CD4-positive, alpha-beta memory T cell (primary cell): Measurements from ENCODE around the gene LILRA2. TPM values are rescaled to one million over a fixed set of nuclear protein-coding genes. Genes with fewer than 3 reads are reported as not detected.

Experiments used
- CTCF ChIA-PET: fragments of 350-600 bp; sonication (Branson Sonifier 250); formaldehyde crosslinking; loops from one replicate; lab custom pipeline; 2021; ENCODE audit warnings: inconsistent platforms; ENCODE audit not compliant: partially characterized antibody; lab: Charles Lee
- POLR2A ChIA-PET: fragments of 350-600 bp; sonication (Branson Sonifier 250); formaldehyde crosslinking; loops from one replicate; lab custom pipeline; 2021; ENCODE audit not compliant: partially characterized antibody; lab: Charles Lee
- DNase-seq, 5 donors: peaks; one replicate each; pipeline versions ENCODE4 v3.0.0 to v3.0.0-alpha.2; 2020 to 2022; ENCODE audit warnings: mixed read lengths in 1 of 5
- H3K27ac ChIP-seq: one replicate; pipeline ENCODE4 v1.7.0; 2013; ENCODE audit warnings: low read depth, low read length
- H3K27me3 ChIP-seq: 2 replicates; pipeline ENCODE4 v1.7.0; 2013; ENCODE audit warnings: mild to moderate bottlenecking, low read length, moderate library complexity; ENCODE audit not compliant: insufficient read depth
- H3K36me3 ChIP-seq: 2 replicates; pipeline ENCODE4 v1.7.0; 2013; ENCODE audit warnings: mild to moderate bottlenecking, low read length, moderate library complexity; ENCODE audit not compliant: insufficient read depth
- H3K4me1 ChIP-seq: 2 replicates; pipeline ENCODE4 v1.7.0; 2013; ENCODE audit warnings: mild to moderate bottlenecking, low read length, moderate library complexity; ENCODE audit not compliant: insufficient read depth
- H3K4me3 ChIP-seq, 2 donors: one replicate each; pipeline ENCODE4 v1.7.0; 2013; ENCODE audit warnings: low read length in 2 of 2, mild to moderate bottlenecking in 1 of 2
- H3K9me3 ChIP-seq, 2 donors: one replicate each; pipeline ENCODE4 v1.7.0; 2013; ENCODE audit warnings: low read length in 2 of 2, control low read depth in 1 of 2; ENCODE audit not compliant: control insufficient read depth in 1 of 2
- H3K27ac Mint-ChIP-seq, 7 donors: one replicate each; pipeline ENCODE4 v1.8.0; 2020 to 2021; ENCODE audit warnings: mixed read lengths in 7 of 7, mild to moderate bottlenecking in 6 of 7, inconsistent platforms in 3 of 7, moderate library complexity in 3 of 7
- H3K27me3 Mint-ChIP-seq, 2 donors: one replicate each; pipeline ENCODE4 v1.8.0; 2020 to 2021; ENCODE audit warnings: mixed read lengths in 2 of 2
- H3K36me3 Mint-ChIP-seq, 2 donors: one replicate each; pipeline ENCODE4 v1.8.0; 2020 to 2021; ENCODE audit warnings: mixed read lengths in 2 of 2, inconsistent platforms in 1 of 2, mild to moderate bottlenecking in 1 of 2
- H3K4me1 Mint-ChIP-seq, 4 donors: one replicate each; pipeline ENCODE4 v1.8.0; 2020 to 2021; ENCODE audit warnings: mixed read lengths in 4 of 4, mild to moderate bottlenecking in 1 of 4
- H3K4me3 Mint-ChIP-seq, 8 donors: one replicate each; pipeline ENCODE4 v1.8.0; 2020 to 2021; ENCODE audit warnings: mixed read lengths in 8 of 8, mild to moderate bottlenecking in 7 of 8, moderate library complexity in 6 of 8, inconsistent platforms in 3 of 8
- H3K9me3 Mint-ChIP-seq, 8 donors: one replicate each; pipeline ENCODE4 v1.8.0; 2020 to 2021; ENCODE audit warnings: mixed read lengths in 8 of 8, mild to moderate bottlenecking in 5 of 8, inconsistent platforms in 3 of 8, moderate library complexity in 1 of 8
- intact Hi-C: fragments of 100-400 bp; cut with micrococcal nuclease; formaldehyde crosslinking; loops from one replicate; pipeline ENCODE4 v1.15.1; 2023
- polyA plus RNA-seq, 2 donors: library from polyadenylated mRNA; unstranded; fragments of 300-500 nt; fragmentation: Illumina TruSeq; gene quantifications; one replicate each; pipeline ENCODE4 v1.2.3, GENCODE V29; 2021
- total RNA-seq, 2 experiments: library from RNA; stranded (reverse); gene quantifications; one replicate each; pipeline ENCODE4 v1.2.3, GENCODE V29; 2021

Gene LILRA2
- total and polyA plus RNA-seq, 4 experiments from 2014 or later: 0.35 to 0.47 TPM; not detected in 2

- ChIA-PET CTCF (no interaction called here), POLR2A (no interaction called here)
- Histone ChIP-seq H3K27me3 (no peaks in the 10 kb centered on the region), H3K36me3 (no peaks in the 10 kb centered on the region), H3K27ac (no peak overlapping the region), H3K9me3 (no peaks in the 10 kb centered on the region), H3K4me3 (no peak overlapping the region), H3K4me1 (peaks cover 5% of the 10 kb centered on the region)
- Mint-ChIP-seq H3K27me3 (peaks cover 15 to 16% of the 10 kb centered on the region in 2 donors), H3K27ac (no peak overlapping the region), H3K36me3 (no peaks in the 10 kb centered on the region), H3K4me3 (no peak overlapping the region), H3K4me1 (peaks cover 0 to 7% (median 5%) of the 10 kb centered on the region in 4 donors), H3K9me3 (peaks cover 0 to 5% (median 0%) of the 10 kb centered on the region in 8 donors)
- intact Hi-C loops: no loop called here
- no peak for DNase-seq
Measured at GRCh38 chr19:54552913-54553310, 20.7 kb upstream of the LILRA2 start.

- CTCF ChIA-PET: no interaction called here
- intact Hi-C loops: no loop called here
- Mint-ChIP-seq H3K27me3 (peaks cover 21 to 22% of the 10 kb centered on the region in 2 donors), H3K4me3 (no peak overlapping the region), H3K27ac (no peak overlapping the region), H3K4me1 (peaks cover 0 to 7% (median 5%) of the 10 kb centered on the region in 4 donors), H3K9me3 (peaks cover 0 to 5% (median 0%) of the 10 kb centered on the region in 8 donors), H3K36me3 (no peaks in the 10 kb centered on the region)
- no peak for DNase-seq
- Histone ChIP-seq H3K4me3 (no peak overlapping the region), H3K36me3 (no peaks in the 10 kb centered on the region), H3K27me3 (no peaks in the 10 kb centered on the region), H3K4me1 (peaks cover 5% of the 10 kb centered on the region), H3K27ac (no peak overlapping the region), H3K9me3 (no peaks in the 10 kb centered on the region)
- POLR2A ChIA-PET: no interaction called here
Measured at GRCh38 chr19:54554006-54554405, 19.6 kb upstream of the LILRA2 start.

- Mint-ChIP-seq H3K4me1 (peaks cover 0 to 7% (median 5%) of the 10 kb centered on the region in 4 donors), H3K27me3 (peaks cover 18 to 22% of the 10 kb centered on the region in 2 donors), H3K36me3 (no peaks in the 10 kb centered on the region), H3K9me3 (peaks cover 0 to 5% (median 0%) of the 10 kb centered on the region in 8 donors), H3K4me3 (no peak overlapping the region), H3K27ac (no peak overlapping the region)
- no peak for DNase-seq
- H3K4me1 ChIP-seq: peaks cover 5% of the 10 kb centered on the region
- intact Hi-C loops: no loop called here
- H3K9me3 ChIP-seq: no peaks in the 10 kb centered on the region
- ChIA-PET CTCF (no interaction called here), POLR2A (no interaction called here)
- H3K27me3 ChIP-seq: no peaks in the 10 kb centered on the region
- no peak overlapping the region for H3K27ac ChIP-seq
- no peak overlapping the region for H3K4me3 ChIP-seq
- no peaks in the 10 kb centered on the region for H3K36me3 ChIP-seq
Measured at GRCh38 chr19:54554896-54555295, 18.7 kb upstream of the LILRA2 start.

GRCh38 chr19:54556194-54556593, 17.4 kb upstream of the LILRA2 start:
- Histone ChIP-seq H3K36me3 (no peaks in the 10 kb centered on the region), H3K9me3 (no peaks in the 10 kb centered on the region), H3K4me1 (peaks cover 5% of the 10 kb centered on the region), H3K27ac (no peak overlapping the region), H3K4me3 (no peak overlapping the region), H3K27me3 (no peaks in the 10 kb centered on the region)
- peaks cover 0 to 6% (median 5%) of the 10 kb centered on the region in 4 donors for H3K4me1 Mint-ChIP-seq
- POLR2A ChIA-PET: no interaction called here
- no peak for DNase-seq
- peaks cover 17 to 23% of the 10 kb centered on the region in 2 donors for H3K27me3 Mint-ChIP-seq
- peaks cover 0 to 5% (median 0%) of the 10 kb centered on the region in 8 donors for H3K9me3 Mint-ChIP-seq
- intact Hi-C loops: no loop called here
- H3K4me3 Mint-ChIP-seq: no peak overlapping the region
- CTCF ChIA-PET: no interaction called here
- no peak overlapping the region for H3K27ac Mint-ChIP-seq
- no peaks in the 10 kb centered on the region for H3K36me3 Mint-ChIP-seq

- Histone ChIP-seq H3K36me3 (no peaks in the 10 kb centered on the region), H3K27ac (no peak overlapping the region), H3K27me3 (no peaks in the 10 kb centered on the region), H3K9me3 (no peaks in the 10 kb centered on the region), H3K4me1 (no peaks in the 10 kb centered on the region), H3K4me3 (no peak overlapping the region)
- no peaks in the 10 kb centered on the region for H3K36me3 Mint-ChIP-seq
- no peaks in the 10 kb centered on the region for H3K4me1 Mint-ChIP-seq
- ChIA-PET CTCF (interaction anchor here (0.9 kb wide), 1 partner anchor 170 kb away, joined by 3 read pairs; no protein-coding TSS in a partner anchor), POLR2A (no interaction called here)
- H3K27ac Mint-ChIP-seq: no peak overlapping the region
- peaks cover 0 to 4% (median 0%) of the 10 kb centered on the region in 8 donors for H3K9me3 Mint-ChIP-seq
- DNase-seq: no peak
- no peak overlapping the region for H3K4me3 Mint-ChIP-seq
- peaks cover 11 to 14% of the 10 kb centered on the region in 2 donors for H3K27me3 Mint-ChIP-seq
- intact Hi-C loops: no loop called here
Measured at GRCh38 chr19:54558339-54558738, 15.3 kb upstream of the LILRA2 start.

- no peak for DNase-seq
- CTCF ChIA-PET: no interaction called here
- Mint-ChIP-seq H3K4me1 (no peaks in the 10 kb centered on the region), H3K27ac (no peak overlapping the region), H3K36me3 (no peaks in the 10 kb centered on the region), H3K9me3 (peaks cover 0 to 4% (median 0%) of the 10 kb centered on the region in 8 donors), H3K4me3 (no peak overlapping the region), H3K27me3 (peaks cover 6 to 9% of the 10 kb centered on the region in 2 donors)
- H3K4me3 ChIP-seq: no peak overlapping the region
- no peaks in the 10 kb centered on the region for H3K36me3 ChIP-seq
- no peak overlapping the region for H3K27ac ChIP-seq
- POLR2A ChIA-PET: no interaction called here
- no peaks in the 10 kb centered on the region for H3K4me1 ChIP-seq
- no peaks in the 10 kb centered on the region for H3K9me3 ChIP-seq
- no peaks in the 10 kb centered on the region for H3K27me3 ChIP-seq
- intact Hi-C loops: no loop called here
Measured at GRCh38 chr19:54560881-54561385, 12.7 kb upstream of the LILRA2 start.

GRCh38 chr19:54561840-54562239, 11.8 kb upstream of the LILRA2 start:
- no peak overlapping the region for H3K27ac ChIP-seq
- H3K4me3 ChIP-seq: no peak overlapping the region
- Mint-ChIP-seq H3K4me1 (no peaks in the 10 kb centered on the region), H3K27ac (no peak overlapping the region), H3K36me3 (no peaks in the 10 kb centered on the region), H3K4me3 (no peak overlapping the region), H3K9me3 (peaks cover 0 to 4% (median 0%) of the 10 kb centered on the region in 8 donors), H3K27me3 (peaks cover 5 to 16% of the 10 kb centered on the region in 2 donors)
- no peaks in the 10 kb centered on the region for H3K4me1 ChIP-seq
- DNase-seq: no peak
- CTCF ChIA-PET: no interaction called here
- H3K36me3 ChIP-seq: no peaks in the 10 kb centered on the region
- POLR2A ChIA-PET: no interaction called here
- H3K27me3 ChIP-seq: no peaks in the 10 kb centered on the region
- intact Hi-C loops: no loop called here
- no peaks in the 10 kb centered on the region for H3K9me3 ChIP-seq
